Measurements from ENCODE around the gene SRA1.
"Not testable (repeated sequence)": the region's sequence is repeated elsewhere in the genome, so short reads cannot be mapped to it uniquely, and the experiment has no call there.

SRA1 gene

DNA sequence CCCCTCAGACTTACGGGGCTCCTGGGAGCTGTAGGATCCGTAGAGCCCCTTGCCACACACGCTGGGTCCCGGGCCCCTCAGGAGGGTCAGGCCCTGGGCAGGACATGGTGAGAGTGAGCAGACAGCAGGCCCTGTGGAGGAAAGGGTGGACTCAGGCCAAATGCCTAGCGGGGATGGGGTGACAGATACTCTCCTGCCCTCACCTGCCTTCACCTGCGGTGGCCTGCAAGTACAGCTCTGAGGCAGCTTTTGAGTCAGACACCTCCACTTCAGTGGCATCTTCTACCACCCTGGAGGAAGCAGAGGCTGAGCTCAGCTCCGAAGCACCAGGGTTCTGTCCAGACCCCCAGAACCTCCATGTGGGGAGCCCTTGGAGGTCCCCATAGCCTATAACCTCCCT lies 33.6 kb upstream of the SRA1 start:
- H3K4me3 ChIP-seq (ENCODE audit: low read depth, low read length) = no peak overlapping the region
- ChIA-PET CTCF (interaction anchor here (1.9 kb wide), 1 partner anchor 44 kb away, joined by 6 read pairs; no protein-coding TSS in a partner anchor), POLR2A (no interaction called here)
- DNase-seq (ENCODE audit: low read depth, low spot score) = no peak
- TF ChIP-seq, protein P1, sequence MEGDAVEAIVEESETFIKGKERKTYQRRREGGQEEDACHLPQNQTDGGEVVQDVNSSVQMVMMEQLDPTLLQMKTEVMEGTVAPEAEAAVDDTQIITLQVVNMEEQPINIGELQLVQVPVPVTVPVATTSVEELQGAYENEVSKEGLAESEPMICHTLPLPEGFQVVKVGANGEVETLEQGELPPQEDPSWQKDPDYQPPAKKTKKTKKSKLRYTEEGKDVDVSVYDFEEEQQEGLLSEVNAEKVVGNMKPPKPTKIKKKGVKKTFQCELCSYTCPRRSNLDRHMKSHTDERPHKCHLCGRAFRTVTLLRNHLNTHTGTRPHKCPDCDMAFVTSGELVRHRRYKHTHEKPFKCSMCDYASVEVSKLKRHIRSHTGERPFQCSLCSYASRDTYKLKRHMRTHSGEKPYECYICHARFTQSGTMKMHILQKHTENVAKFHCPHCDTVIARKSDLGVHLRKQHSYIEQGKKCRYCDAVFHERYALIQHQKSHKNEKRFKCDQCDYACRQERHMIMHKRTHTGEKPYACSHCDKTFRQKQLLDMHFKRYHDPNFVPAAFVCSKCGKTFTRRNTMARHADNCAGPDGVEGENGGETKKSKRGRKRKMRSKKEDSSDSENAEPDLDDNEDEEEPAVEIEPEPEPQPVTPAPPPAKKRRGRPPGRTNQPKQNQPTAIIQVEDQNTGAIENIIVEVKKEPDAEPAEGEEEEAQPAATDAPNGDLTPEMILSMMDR (IDR thresholded peaks at IDR 0.05; ENCODE audit: insufficient read depth, low read length, missing control alignments) = no peak

- ChIA-PET CTCF (interaction anchor here (0.8 to 1.2 kb wide), 2 partner anchors 22 to 50 kb away, joined by 3 read pairs; no protein-coding TSS in a partner anchor), POLR2A (no interaction called here)
- TF ChIP-seq, protein P1 (IDR thresholded peaks at IDR 0.05; ENCODE audit: insufficient read depth, low read length, missing control alignments) = no peak
- no peak for DNase-seq (ENCODE audit: low read depth, low spot score)
- no peak overlapping the region for H3K4me3 ChIP-seq (ENCODE audit: low read depth, low read length)
Observed at GRCh38 chr5:140588311-140589070, 31.2 kb upstream of the SRA1 start.

DNA sequence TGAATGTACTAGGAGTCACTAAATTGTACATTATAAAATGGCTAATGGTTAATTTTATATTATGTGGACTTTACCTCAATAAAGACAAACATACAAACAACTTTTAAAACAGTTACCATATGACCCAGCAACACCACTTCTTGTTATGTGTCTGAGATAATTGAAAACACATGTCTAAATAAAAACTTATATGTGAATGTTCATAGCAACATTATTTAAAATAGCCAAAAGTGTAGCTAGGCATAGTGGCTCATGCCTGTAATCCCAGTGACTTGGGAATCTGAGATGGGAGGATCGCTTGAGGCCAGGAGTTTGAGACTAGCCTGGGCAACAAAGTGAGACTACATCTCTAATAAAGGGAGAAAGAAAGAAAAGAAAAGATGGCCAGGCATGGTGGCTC lies 30.2 kb upstream of the SRA1 start:
- TF ChIP-seq, protein P1 (IDR thresholded peaks at IDR 0.05; ENCODE audit: insufficient read depth, low read length, missing control alignments) = no peak
- ChIA-PET CTCF (interaction anchor here (0.8 kb wide), 1 partner anchor 215 kb away, joined by 3 read pairs; no protein-coding TSS in a partner anchor), POLR2A (no interaction called here)
- no peak overlapping the region for H3K4me3 ChIP-seq (ENCODE audit: low read depth, low read length)
- no peak for DNase-seq (ENCODE audit: low read depth, low spot score)

- DNase-seq (ENCODE audit: low read depth, low spot score); POLR2A ChIA-PET; H3K4me3 ChIP-seq (ENCODE audit: low read depth, low read length): not testable (repeated sequence)
- CTCF ChIA-PET = interaction anchor here (1.2 to 1.7 kb wide), 2 partner anchors 10 to 14 kb away, joined by 3 to 4 read pairs; partner anchors contain the start of gene SLC35A4
Observed at GRCh38 chr5:140579188-140579747, 22.0 kb upstream of the SRA1 start.

- TF ChIP-seq, protein P1 (IDR thresholded peaks at IDR 0.05; ENCODE audit: insufficient read depth, low read length, missing control alignments) = no peak
Observed at GRCh38 chr5:140576776-140577201, 19.5 kb upstream of the SRA1 start.

GRCh38 chr5:140575309-140575708 lies 18.0 kb upstream of the SRA1 start:
- no peak for DNase-seq (ENCODE audit: low read depth, low spot score)
- ChIA-PET POLR2A (no interaction called here), CTCF (interaction anchor here (1.4 to 4.5 kb wide), 3 partner anchors 10 to 61 kb away, joined by 3 to 20 read pairs (median 7); no protein-coding TSS in a partner anchor)
- TF ChIP-seq, protein P1 (IDR thresholded peaks at IDR 0.05; ENCODE audit: insufficient read depth, low read length, missing control alignments) = peak; percentile 33
- no peak overlapping the region for H3K4me3 ChIP-seq (ENCODE audit: low read depth, low read length)

More at GRCh38 chr5:140576776-140577201, 19.5 kb upstream of the SRA1 start:
- H3K4me3 ChIP-seq (ENCODE audit: low read depth, low read length) = no peak overlapping the region
- ChIA-PET CTCF (interaction anchor here (0.9 to 4.5 kb wide), 3 partner anchors 15 to 58 kb away, joined by 3 to 20 read pairs (median 4); no protein-coding TSS in a partner anchor), POLR2A (no interaction called here)
- DNase-seq (ENCODE audit: low read depth, low spot score) = no peak

All from AG04449 (cell line).